ENCODE measurements around the gene SDK1. TPM values are rescaled to one million over a fixed set of nuclear protein-coding genes. Genes with fewer than 3 reads are reported as not detected.

SDK1 gene
- total RNA-seq, 3 donors from 2014 or later (not counting 1 experiment from before 2014, with no cell fraction given) = 0.05 to 0.11 TPM; not detected in 1

DNA sequence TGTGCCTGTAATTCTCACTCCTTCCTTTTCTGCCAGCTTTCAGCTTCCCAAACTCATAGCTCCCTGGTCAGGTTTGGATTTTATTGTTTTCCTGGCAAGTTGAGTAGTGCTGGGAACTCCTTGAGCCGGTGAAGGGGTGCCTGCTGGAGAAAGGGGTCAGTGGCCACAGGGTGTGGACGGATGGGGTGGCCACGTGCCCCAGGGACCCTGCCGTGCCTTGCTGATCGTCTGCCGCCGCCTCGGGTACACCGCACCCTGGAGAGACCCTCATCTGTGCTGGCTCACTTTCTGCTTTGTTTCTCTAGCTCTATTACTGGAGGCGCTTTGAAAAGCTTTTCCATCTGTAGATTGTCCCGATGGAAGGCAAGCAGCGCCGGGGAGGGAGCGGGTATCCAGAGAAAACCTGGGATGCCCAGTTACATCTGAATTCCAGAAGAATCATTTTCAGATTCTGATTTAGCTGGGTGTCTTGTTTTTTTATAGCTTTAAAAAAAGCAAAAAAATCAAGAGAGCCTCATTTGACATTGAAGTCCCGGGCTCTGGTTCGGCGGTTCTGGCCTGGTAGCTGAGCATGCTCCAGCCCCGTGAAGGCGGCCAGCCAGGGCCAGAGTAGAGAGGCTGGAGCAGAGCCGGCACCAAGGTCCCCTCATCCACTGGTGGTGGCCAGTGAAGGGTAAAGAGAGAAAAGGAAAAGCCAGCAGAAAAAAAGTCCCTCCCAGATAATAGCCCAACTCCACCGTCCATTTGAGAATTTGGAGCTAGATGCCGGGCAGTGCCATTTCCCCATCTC is 870.1 kb downstream of the SDK1 start:
- Histone ChIP-seq H3K4me1 (ENCODE audit: control insufficient read depth, insufficient read depth, low read length) (no peaks in the 10 kb centered on the region), H3K27ac (ENCODE audit: low read length) (no peak overlapping the region), H3K4me3 (ENCODE audit: low read length) (no peak overlapping the region), H3K9me3 (ENCODE audit: control insufficient read depth, insufficient read depth, low read length) (no peaks in the 10 kb centered on the region), H3K36me3 (ENCODE audit: control insufficient read depth, insufficient read depth, low read length) (no peaks in the 10 kb centered on the region), H3K27me3 (ENCODE audit: control insufficient read depth, insufficient read depth, low read length) (no peaks in the 10 kb centered on the region)
- TF ChIP-seq, protein P1, sequence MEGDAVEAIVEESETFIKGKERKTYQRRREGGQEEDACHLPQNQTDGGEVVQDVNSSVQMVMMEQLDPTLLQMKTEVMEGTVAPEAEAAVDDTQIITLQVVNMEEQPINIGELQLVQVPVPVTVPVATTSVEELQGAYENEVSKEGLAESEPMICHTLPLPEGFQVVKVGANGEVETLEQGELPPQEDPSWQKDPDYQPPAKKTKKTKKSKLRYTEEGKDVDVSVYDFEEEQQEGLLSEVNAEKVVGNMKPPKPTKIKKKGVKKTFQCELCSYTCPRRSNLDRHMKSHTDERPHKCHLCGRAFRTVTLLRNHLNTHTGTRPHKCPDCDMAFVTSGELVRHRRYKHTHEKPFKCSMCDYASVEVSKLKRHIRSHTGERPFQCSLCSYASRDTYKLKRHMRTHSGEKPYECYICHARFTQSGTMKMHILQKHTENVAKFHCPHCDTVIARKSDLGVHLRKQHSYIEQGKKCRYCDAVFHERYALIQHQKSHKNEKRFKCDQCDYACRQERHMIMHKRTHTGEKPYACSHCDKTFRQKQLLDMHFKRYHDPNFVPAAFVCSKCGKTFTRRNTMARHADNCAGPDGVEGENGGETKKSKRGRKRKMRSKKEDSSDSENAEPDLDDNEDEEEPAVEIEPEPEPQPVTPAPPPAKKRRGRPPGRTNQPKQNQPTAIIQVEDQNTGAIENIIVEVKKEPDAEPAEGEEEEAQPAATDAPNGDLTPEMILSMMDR (IDR thresholded peaks at IDR 0.05) = no peak
- Mint-ChIP-seq H3K4me1 (no peaks in the 10 kb centered on the region), H3K9me3 (no peaks in the 10 kb centered on the region), H3K36me3 (no peaks in the 10 kb centered on the region), H3K27ac (no peak overlapping the region), H3K4me3 (no peak overlapping the region), H3K27me3 (ENCODE audit: low read depth in 2 of 2) (no peaks in the 10 kb centered on the region)
- no peak for DNase-seq
- intact Hi-C loops (cut with micrococcal nuclease) = no loop called here
- 87% methylated on average over 21 of the region's 22 CpGs for WGBS (ENCODE audit: insufficient coverage)
- ATAC-seq = no peak

DNA sequence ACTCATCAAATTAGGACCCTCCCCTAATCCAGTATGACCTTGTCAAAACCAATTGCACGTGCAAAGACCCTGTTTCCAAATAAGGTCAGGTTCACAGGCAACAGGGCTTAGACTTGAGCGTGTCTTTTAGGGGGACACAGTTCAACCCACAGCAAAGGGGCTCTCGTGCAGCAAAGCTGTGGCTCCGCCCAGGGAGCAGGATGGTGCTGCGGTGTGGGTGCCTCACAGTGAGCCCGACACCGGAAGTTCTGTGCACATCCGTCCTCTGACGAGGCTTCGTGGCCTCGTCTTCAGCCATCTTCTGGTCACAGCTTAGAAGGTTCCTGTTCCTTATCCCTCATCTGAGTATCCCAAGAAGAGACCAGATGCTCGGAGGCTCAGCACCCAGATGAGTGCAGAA is 871.8 kb downstream of the SDK1 start:
- no peak for DNase-seq

DNA sequence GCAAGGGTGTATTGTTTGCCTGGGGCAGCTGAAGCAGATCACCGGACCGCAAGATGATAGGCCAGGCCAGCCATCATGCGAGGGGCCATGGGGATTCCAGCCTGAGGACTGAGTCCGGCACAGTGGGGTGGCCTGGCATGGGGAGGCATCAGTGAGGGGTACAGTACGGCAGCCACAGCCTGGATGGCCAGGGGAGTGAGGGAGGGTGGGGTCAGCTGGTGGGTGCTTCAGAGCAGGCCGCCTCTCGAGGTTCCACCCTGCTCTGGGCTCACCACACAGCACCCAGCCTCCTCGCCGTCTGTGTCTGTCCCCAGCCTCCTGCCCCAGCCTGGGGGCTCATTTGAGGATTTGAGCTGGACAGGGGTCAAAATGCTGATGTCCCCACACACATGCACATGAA is 872.6 kb downstream of the SDK1 start:
- no peak overlapping the region for H3K27ac Mint-ChIP-seq
- H3K9me3 Mint-ChIP-seq = no peaks in the 10 kb centered on the region
- TF ChIP-seq, protein P1 (IDR thresholded peaks at IDR 0.05) = no peak
- 89% methylated on average over 9 of the region's 9 CpGs for WGBS (ENCODE audit: insufficient coverage)
- H3K36me3 Mint-ChIP-seq = no peaks in the 10 kb centered on the region
- no peak overlapping the region for H3K27ac ChIP-seq (ENCODE audit: low read length)
- no peaks in the 10 kb centered on the region for H3K36me3 ChIP-seq (ENCODE audit: control insufficient read depth, insufficient read depth, low read length)
- H3K4me3 ChIP-seq (ENCODE audit: low read length) = no peak overlapping the region
- H3K27me3 Mint-ChIP-seq (ENCODE audit: low read depth in 2 of 2) = no peaks in the 10 kb centered on the region
- H3K27me3 ChIP-seq (ENCODE audit: control insufficient read depth, insufficient read depth, low read length) = no peaks in the 10 kb centered on the region
- no peaks in the 10 kb centered on the region for H3K4me1 ChIP-seq (ENCODE audit: control insufficient read depth, insufficient read depth, low read length)
- ATAC-seq (no peak), DNase-seq (no peak)
- intact Hi-C loops (cut with micrococcal nuclease) = no loop called here
- no peak overlapping the region for H3K4me3 Mint-ChIP-seq
- no peaks in the 10 kb centered on the region for H3K4me1 Mint-ChIP-seq
- no peaks in the 10 kb centered on the region for H3K9me3 ChIP-seq (ENCODE audit: control insufficient read depth, insufficient read depth, low read length)

More for the DNA sequence above, 871.8 kb downstream of the SDK1 start:
- Histone ChIP-seq H3K27ac (ENCODE audit: low read length) (no peak overlapping the region), H3K27me3 (ENCODE audit: control insufficient read depth, insufficient read depth, low read length) (no peaks in the 10 kb centered on the region), H3K4me1 (ENCODE audit: control insufficient read depth, insufficient read depth, low read length) (no peaks in the 10 kb centered on the region), H3K4me3 (ENCODE audit: low read length) (no peak overlapping the region), H3K36me3 (ENCODE audit: control insufficient read depth, insufficient read depth, low read length) (no peaks in the 10 kb centered on the region), H3K9me3 (ENCODE audit: control insufficient read depth, insufficient read depth, low read length) (no peaks in the 10 kb centered on the region)
- no peak for ATAC-seq
- H3K36me3 Mint-ChIP-seq = no peaks in the 10 kb centered on the region
- intact Hi-C loops (cut with micrococcal nuclease) = no loop called here
- no peak overlapping the region for H3K4me3 Mint-ChIP-seq
- 83% methylated on average over 12 of the region's 12 CpGs for WGBS (ENCODE audit: insufficient coverage)
- TF ChIP-seq, protein P1 (IDR thresholded peaks at IDR 0.05) = no peak
- H3K9me3 Mint-ChIP-seq = no peaks in the 10 kb centered on the region
- no peak overlapping the region for H3K27ac Mint-ChIP-seq
- H3K27me3 Mint-ChIP-seq (ENCODE audit: low read depth in 2 of 2) = no peaks in the 10 kb centered on the region
- no peaks in the 10 kb centered on the region for H3K4me1 Mint-ChIP-seq

DNA sequence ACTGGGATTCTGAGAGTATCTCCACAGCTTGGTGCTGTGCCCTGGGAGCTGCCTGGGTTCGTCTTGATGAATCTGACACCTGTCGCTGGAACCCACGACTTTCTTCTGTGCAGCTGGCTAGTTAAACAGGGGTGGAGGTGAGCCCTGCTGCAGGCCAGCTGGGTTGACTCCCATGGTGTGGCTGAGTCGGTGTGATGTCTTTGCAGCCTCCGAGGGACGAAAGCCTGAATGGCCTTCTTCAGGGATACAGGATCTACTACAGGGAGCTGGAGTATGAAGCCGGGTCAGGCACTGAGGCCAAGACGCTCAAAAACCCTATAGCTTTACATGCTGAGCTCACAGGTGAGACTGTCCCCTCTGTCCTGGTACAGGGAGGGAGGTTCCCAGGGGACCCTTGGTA is 873.0 kb downstream of the SDK1 start:
- no peaks in the 10 kb centered on the region for H3K4me1 Mint-ChIP-seq
- no peak overlapping the region for H3K4me3 Mint-ChIP-seq
- H3K9me3 Mint-ChIP-seq = no peaks in the 10 kb centered on the region
- no peak for DNase-seq
- Histone ChIP-seq H3K36me3 (ENCODE audit: control insufficient read depth, insufficient read depth, low read length) (no peaks in the 10 kb centered on the region), H3K4me1 (ENCODE audit: control insufficient read depth, insufficient read depth, low read length) (no peaks in the 10 kb centered on the region), H3K4me3 (ENCODE audit: low read length) (no peak overlapping the region), H3K27me3 (ENCODE audit: control insufficient read depth, insufficient read depth, low read length) (no peaks in the 10 kb centered on the region), H3K27ac (ENCODE audit: low read length) (no peak overlapping the region), H3K9me3 (ENCODE audit: control insufficient read depth, insufficient read depth, low read length) (no peaks in the 10 kb centered on the region)
- TF ChIP-seq, protein P1 (IDR thresholded peaks at IDR 0.05) = no peak
- H3K27ac Mint-ChIP-seq = no peak overlapping the region
- H3K36me3 Mint-ChIP-seq = no peaks in the 10 kb centered on the region
- ATAC-seq = no peak
- no peaks in the 10 kb centered on the region for H3K27me3 Mint-ChIP-seq (ENCODE audit: low read depth in 2 of 2)
- WGBS (ENCODE audit: insufficient coverage) = 90% methylated on average over 8 of the region's 8 CpGs
- intact Hi-C loops (cut with micrococcal nuclease) = no loop called here
